Measurements from ENCODE around the gene INPP5A. TPM values are rescaled to one million over a fixed set of nuclear protein-coding genes. Genes with fewer than 3 reads are reported as not detected.
A peak's percentile ranks its signal among the peaks of the same experiment; 100 is the strongest.

The INPP5A gene
- total and polyA plus RNA-seq, 2 of the 13 experiments (the other 11 are each of a cell fraction or from before 2014, with no cell fraction given) = 17.5 to 37.9 TPM

DNA sequence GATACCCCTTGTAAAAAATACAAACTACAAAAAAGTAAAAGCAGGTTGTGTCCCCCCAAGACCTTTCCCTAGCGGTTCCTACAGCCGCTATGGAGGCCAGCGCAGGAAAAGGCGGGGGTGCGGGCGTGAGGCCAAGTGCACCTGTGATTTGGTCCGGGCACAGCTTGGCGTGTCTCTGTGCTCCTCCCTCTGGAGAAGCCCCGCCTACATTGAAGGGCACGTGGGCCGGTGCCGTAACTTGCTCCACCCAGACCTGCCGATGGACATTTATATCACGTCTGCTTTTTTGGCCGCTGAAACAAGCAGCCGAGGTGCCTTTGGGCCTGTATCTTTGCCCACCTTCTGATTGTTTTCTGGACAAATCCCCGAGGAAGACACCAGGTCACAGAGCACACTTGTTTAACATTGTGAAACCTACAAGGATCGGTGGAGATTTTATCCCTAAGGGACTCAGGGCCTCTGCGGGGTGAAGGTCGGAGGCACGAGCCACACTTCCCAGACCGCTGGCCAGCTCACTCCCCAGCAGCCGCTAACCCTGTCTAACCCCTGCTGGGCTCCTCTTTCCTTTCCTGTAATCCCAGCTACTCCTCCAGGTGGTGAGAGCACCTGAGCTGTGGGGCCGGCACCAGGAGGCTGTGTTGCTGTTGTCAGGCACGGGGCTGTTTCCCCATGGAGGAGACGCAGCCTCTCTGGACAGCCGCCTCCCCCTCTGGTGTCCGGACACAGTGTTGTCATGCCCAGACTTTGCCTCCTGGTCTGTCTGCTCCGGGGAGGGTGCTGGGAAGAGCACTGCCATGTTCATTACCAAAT is 18.8 kb upstream of the INPP5A start (continued):
- TF ChIP-seq ZNF275 (CRISPR knock-in tag; IDR thresholded peaks at IDR 0.05; ENCODE audit: borderline replicate concordance) (no peak), DZIP1 (CRISPR knock-in tag; IDR thresholded peaks at IDR 0.05) (peak; percentile 77; the same call in 1 of the 2 replicates), FOSL1 (CRISPR knock-in tag; IDR thresholded peaks at IDR 0.05; ENCODE audit: borderline replicate concordance) (no peak), BRCA1 (CRISPR knock-in tag; IDR thresholded peaks at IDR 0.05) (no peak), ZKSCAN8 (CRISPR knock-in tag; IDR thresholded peaks at IDR 0.05; ENCODE audit: borderline replicate concordance) (no peak), GATAD2A (CRISPR knock-in tag; IDR thresholded peaks at IDR 0.05) (0 out of 2 replicates have a peak, but pooled peaks have one; percentile 7), ZNF17 (CRISPR knock-in tag; IDR thresholded peaks at IDR 0.05) (no peak), CREB1 (IDR thresholded peaks at IDR 0.05) (no peak), CREB1 (CRISPR knock-in tag; IDR thresholded peaks at IDR 0.05) (0 out of 2 replicates have a peak, but pooled peaks have one; percentile 37), SSRP1 (CRISPR knock-in tag; IDR thresholded peaks at IDR 0.05) (no peak), ZNF724P (CRISPR knock-in tag; IDR thresholded peaks at IDR 0.05; ENCODE audit: borderline replicate concordance) (no peak), ZNF362 (CRISPR knock-in tag; IDR thresholded peaks at IDR 0.05; ENCODE audit: borderline replicate concordance) (no peak), KLF11 (CRISPR knock-in tag; IDR thresholded peaks at IDR 0.05) (no peak), ZNF383 (CRISPR knock-in tag; IDR thresholded peaks at IDR 0.05; ENCODE audit: borderline replicate concordance) (no peak)
- TF ChIP-seq, protein P1, sequence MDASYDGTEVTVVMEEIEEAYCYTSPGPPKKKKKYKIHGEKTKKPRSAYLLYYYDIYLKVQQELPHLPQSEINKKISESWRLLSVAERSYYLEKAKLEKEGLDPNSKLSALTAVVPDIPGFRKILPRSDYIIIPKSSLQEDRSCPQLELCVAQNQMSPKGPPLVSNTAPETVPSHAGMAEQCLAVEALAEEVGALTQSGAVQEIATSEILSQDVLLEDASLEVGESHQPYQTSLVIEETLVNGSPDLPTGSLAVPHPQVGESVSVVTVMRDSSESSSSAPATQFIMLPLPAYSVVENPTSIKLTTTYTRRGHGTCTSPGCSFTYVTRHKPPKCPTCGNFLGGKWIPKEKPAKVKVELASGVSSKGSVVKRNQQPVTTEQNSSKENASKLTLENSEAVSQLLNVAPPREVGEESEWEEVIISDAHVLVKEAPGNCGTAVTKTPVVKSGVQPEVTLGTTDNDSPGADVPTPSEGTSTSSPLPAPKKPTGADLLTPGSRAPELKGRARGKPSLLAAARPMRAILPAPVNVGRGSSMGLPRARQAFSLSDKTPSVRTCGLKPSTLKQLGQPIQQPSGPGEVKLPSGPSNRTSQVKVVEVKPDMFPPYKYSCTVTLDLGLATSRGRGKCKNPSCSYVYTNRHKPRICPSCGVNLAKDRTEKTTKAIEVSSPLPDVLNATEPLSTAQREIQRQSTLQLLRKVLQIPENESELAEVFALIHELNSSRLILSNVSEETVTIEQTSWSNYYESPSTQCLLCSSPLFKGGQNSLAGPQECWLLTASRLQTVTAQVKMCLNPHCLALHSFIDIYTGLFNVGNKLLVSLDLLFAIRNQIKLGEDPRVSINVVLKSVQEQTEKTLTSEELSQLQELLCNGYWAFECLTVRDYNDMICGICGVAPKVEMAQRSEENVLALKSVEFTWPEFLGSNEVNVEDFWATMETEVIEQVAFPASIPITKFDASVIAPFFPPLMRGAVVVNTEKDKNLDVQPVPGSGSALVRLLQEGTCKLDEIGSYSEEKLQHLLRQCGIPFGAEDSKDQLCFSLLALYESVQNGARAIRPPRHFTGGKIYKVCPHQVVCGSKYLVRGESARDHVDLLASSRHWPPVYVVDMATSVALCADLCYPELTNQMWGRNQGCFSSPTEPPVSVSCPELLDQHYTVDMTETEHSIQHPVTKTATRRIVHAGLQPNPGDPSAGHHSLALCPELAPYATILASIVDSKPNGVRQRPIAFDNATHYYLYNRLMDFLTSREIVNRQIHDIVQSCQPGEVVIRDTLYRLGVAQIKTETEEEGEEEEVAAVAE (CRISPR knock-in tag; IDR thresholded peaks at IDR 0.05; ENCODE audit: borderline replicate concordance) = no peak
- TF ChIP-seq, protein P2, sequence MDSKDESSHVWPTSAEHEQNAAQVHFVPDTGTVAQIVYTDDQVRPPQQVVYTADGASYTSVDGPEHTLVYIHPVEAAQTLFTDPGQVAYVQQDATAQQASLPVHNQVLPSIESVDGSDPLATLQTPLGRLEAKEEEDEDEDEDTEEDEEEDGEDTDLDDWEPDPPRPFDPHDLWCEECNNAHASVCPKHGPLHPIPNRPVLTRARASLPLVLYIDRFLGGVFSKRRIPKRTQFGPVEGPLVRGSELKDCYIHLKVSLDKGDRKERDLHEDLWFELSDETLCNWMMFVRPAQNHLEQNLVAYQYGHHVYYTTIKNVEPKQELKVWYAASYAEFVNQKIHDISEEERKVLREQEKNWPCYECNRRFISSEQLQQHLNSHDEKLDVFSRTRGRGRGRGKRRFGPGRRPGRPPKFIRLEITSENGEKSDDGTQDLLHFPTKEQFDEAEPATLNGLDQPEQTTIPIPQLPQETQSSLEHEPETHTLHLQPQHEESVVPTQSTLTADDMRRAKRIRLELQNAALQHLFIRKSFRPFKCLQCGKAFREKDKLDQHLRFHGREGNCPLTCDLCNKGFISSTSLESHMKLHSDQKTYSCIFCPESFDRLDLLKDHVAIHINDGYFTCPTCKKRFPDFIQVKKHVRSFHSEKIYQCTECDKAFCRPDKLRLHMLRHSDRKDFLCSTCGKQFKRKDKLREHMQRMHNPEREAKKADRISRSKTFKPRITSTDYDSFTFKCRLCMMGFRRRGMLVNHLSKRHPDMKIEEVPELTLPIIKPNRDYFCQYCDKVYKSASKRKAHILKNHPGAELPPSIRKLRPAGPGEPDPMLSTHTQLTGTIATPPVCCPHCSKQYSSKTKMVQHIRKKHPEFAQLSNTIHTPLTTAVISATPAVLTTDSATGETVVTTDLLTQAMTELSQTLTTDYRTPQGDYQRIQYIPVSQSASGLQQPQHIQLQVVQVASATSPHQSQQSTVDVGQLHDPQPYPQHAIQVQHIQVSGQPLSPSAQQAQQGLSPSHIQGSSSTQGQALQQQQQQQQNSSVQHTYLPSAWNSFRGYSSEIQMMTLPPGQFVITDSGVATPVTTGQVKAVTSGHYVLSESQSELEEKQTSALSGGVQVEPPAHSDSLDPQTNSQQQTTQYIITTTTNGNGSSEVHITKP (CRISPR knock-in tag; IDR thresholded peaks at IDR 0.05; ENCODE audit: low read depth) = no peak

Data from HepG2 (cell line).